ENCODE measurements around the gene SEMA3A. TPM values are rescaled to one million over a fixed set of nuclear protein-coding genes. Genes with fewer than 3 reads are reported as not detected.

The SEMA3A gene
- total and polyA plus RNA-seq, 4 experiments from 2014 or later, result 0.26 to 0.78 (median 0.38) TPM; not detected in 1

DNA sequence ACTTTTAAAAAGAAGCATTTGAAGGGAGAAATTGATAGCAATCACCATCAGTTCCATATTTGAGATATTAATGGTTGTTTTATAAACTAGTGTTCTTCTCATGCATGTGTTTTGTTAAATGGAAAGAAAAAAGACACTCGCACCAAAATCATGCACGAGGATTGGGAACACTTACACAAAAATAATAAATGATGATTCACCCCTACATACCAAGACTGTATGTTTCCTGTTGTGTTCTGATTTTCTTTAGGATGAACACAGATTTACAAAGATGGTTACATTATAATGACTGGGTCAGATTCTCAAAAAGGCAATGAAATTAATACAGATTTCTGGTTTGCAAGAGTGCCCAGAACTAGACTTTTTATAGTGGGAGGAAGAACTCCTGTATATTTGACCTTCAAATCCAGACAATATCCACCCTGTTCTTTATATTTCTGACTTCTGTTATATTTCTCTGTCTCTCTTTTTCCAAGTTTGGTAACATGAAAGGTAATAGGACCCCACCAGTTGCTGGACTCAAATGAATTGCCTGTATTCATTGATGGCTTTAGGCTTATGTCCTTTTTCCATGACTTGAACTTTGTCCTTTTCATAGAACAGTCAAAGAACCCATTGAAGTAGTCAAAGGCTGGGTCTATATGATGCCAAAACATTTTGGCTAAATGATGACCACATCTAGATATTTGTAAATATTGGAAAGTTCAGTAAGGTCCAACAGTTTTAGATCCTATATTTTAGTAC is 54.4 kb downstream of the SEMA3A start:
- Histone ChIP-seq H3K27me3 (ENCODE audit: insufficient read depth, low read length) (no peaks in the 10 kb centered on the region), H3K36me3 (ENCODE audit: insufficient read depth, low read length) (no peaks in the 10 kb centered on the region), H3K9me3 (ENCODE audit: control insufficient read depth in 1 of 2, low read length in 2 of 2) (no peaks in the 10 kb centered on the region), H3K4me1 (ENCODE audit: insufficient read depth, low read length) (no peaks in the 10 kb centered on the region), H3K4me3 (ENCODE audit: low read length in 2 of 2) (no peak overlapping the region), H3K27ac (ENCODE audit: low read depth, low read length) (no peak overlapping the region)
- Mint-ChIP-seq H3K36me3 (no peaks in the 10 kb centered on the region), H3K4me1 (no peaks in the 10 kb centered on the region), H3K9me3 (peaks cover 0 to 6% (median 3%) of the 10 kb centered on the region in 8 donors), H3K4me3 (no peak overlapping the region), H3K27me3 (no peaks in the 10 kb centered on the region), H3K27ac (no peak overlapping the region)
- ChIA-PET POLR2A (ENCODE audit: partially characterized antibody) (no interaction called here), CTCF (ENCODE audit: partially characterized antibody) (no interaction called here)
- DNase-seq, result no peak
- intact Hi-C loops (cut with micrococcal nuclease), result no loop called here

DNA sequence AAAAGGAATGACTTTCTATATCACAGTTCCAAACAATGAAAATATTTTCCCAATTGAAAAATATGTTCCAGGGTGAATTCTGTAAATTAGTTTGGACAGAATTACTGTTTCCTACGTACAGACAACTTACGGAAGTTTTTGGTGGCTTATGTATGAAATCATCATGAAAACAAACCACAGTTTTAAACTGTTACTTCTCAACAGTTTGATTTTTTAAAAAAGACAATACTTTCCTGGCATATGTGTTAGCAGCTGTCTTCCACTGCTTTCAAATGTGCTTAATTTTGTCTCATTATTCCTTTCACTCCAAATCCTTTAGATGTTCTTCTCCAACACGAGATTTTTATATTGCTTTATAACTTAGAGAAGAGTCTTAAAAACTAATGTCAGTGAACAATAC is 56.2 kb downstream of the SEMA3A start:
- Mint-ChIP-seq H3K27ac (no peak overlapping the region), H3K4me1 (no peaks in the 10 kb centered on the region), H3K4me3 (no peak overlapping the region), H3K27me3 (no peaks in the 10 kb centered on the region), H3K9me3 (peaks cover 0 to 9% (median 3%) of the 10 kb centered on the region in 8 donors), H3K36me3 (no peaks in the 10 kb centered on the region)
- no peaks in the 10 kb centered on the region for H3K36me3 ChIP-seq (ENCODE audit: insufficient read depth, low read length)
- POLR2A ChIA-PET (ENCODE audit: partially characterized antibody), result no interaction called here
- intact Hi-C loops (cut with micrococcal nuclease), result no loop called here
- H3K4me3 ChIP-seq (ENCODE audit: low read length in 2 of 2), result no peak overlapping the region
- H3K9me3 ChIP-seq (ENCODE audit: control insufficient read depth in 1 of 2, low read length in 2 of 2), result no peaks in the 10 kb centered on the region
- H3K27ac ChIP-seq (ENCODE audit: low read depth, low read length), result no peak overlapping the region
- H3K4me1 ChIP-seq (ENCODE audit: insufficient read depth, low read length), result no peaks in the 10 kb centered on the region
- H3K27me3 ChIP-seq (ENCODE audit: insufficient read depth, low read length), result no peaks in the 10 kb centered on the region
- CTCF ChIA-PET (ENCODE audit: partially characterized antibody), result no interaction called here
- DNase-seq, result no peak

DNA sequence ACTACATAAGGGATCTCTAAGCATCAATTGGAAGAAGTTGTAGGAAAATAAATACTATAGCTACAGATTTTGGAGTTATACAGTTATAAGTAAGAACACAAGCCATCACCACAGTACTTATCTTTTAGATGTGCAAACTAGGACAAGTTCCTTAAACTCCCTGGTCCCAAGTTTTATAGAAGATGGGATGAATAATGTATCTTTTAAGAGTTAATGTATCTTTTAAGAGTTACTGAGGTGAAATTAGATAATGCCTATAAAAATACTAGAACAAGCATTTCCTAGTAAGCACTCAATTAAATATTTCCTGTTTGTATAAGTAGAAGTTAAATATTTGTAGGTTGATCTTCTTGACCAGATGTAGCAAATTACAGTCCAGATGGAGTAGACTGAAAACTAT is 56.8 kb downstream of the SEMA3A start:
- Mint-ChIP-seq H3K4me3 (no peak overlapping the region), H3K27ac (no peak overlapping the region), H3K27me3 (no peaks in the 10 kb centered on the region), H3K36me3 (no peaks in the 10 kb centered on the region), H3K9me3 (peaks cover 0 to 9% (median 3%) of the 10 kb centered on the region in 8 donors), H3K4me1 (no peaks in the 10 kb centered on the region)
- no peak overlapping the region for H3K4me3 ChIP-seq (ENCODE audit: low read length in 2 of 2)
- no peaks in the 10 kb centered on the region for H3K27me3 ChIP-seq (ENCODE audit: insufficient read depth, low read length)
- ChIA-PET CTCF (ENCODE audit: partially characterized antibody) (no interaction called here), POLR2A (ENCODE audit: partially characterized antibody) (no interaction called here)
- no peaks in the 10 kb centered on the region for H3K36me3 ChIP-seq (ENCODE audit: insufficient read depth, low read length)
- no peak for DNase-seq
- no peaks in the 10 kb centered on the region for H3K9me3 ChIP-seq (ENCODE audit: control insufficient read depth in 1 of 2, low read length in 2 of 2)
- no peaks in the 10 kb centered on the region for H3K4me1 ChIP-seq (ENCODE audit: insufficient read depth, low read length)
- intact Hi-C loops (cut with micrococcal nuclease), result no loop called here
- no peak overlapping the region for H3K27ac ChIP-seq (ENCODE audit: low read depth, low read length)

DNA sequence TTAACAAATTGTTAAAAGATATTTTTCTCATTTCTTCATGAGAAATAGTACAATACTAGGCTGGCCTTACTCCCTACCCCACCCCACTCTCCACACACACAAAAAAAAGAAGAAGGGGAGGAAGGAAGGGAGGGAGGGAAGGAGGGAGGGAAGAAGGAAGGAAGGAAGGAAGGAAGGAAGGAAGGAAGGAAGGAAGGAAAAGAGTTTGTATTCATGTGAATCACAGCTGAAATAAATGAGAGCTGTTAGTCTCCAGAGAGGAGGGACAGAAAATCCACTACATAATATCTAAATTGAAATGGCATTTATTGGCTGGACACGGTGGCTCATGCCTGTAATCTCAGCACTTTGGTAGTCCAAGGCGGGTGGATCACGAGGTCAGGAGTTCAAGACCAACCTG is 57.8 kb downstream of the SEMA3A start:
- H3K4me1 Mint-ChIP-seq, result no peaks in the 10 kb centered on the region
- H3K36me3 Mint-ChIP-seq, result no peaks in the 10 kb centered on the region
- no peak overlapping the region for H3K27ac Mint-ChIP-seq
- H3K36me3 ChIP-seq (ENCODE audit: insufficient read depth, low read length), result no peaks in the 10 kb centered on the region
- intact Hi-C loops (cut with micrococcal nuclease), result no loop called here
- POLR2A ChIA-PET (ENCODE audit: partially characterized antibody), result no interaction called here
- no peak overlapping the region for H3K27ac ChIP-seq (ENCODE audit: low read depth, low read length)
- no peaks in the 10 kb centered on the region for H3K9me3 ChIP-seq (ENCODE audit: control insufficient read depth in 1 of 2, low read length in 2 of 2)
- H3K4me3 ChIP-seq (ENCODE audit: low read length in 2 of 2), result no peak overlapping the region
- H3K4me3 Mint-ChIP-seq, result no peak overlapping the region
- no peaks in the 10 kb centered on the region for H3K27me3 Mint-ChIP-seq
- peaks cover 0 to 9% (median 2%) of the 10 kb centered on the region in 8 donors for H3K9me3 Mint-ChIP-seq
- no peak for DNase-seq
- H3K4me1 ChIP-seq (ENCODE audit: insufficient read depth, low read length), result no peaks in the 10 kb centered on the region
- H3K27me3 ChIP-seq (ENCODE audit: insufficient read depth, low read length), result no peaks in the 10 kb centered on the region
- CTCF ChIA-PET (ENCODE audit: partially characterized antibody), result no interaction called here

DNA sequence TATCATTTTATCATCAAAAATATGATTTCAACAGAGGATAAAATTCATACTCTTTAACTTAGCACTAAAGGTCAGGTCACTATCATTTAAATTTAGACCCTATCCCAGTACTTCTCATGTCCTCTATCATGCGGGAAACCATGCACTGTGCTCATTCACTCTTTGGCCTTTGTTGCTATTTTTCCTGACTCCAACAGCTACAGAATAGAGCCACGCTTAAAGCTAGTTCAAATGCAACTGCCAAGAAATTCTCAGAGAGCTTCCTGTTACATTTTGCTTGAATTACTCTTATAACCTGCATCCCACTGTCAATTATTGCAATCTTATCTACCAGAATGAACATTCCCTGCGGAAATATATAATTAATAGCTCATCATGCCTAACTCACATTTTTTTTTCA is 58.3 kb downstream of the SEMA3A start:
- no peaks in the 10 kb centered on the region for H3K4me1 Mint-ChIP-seq
- DNase-seq, result no peak
- H3K9me3 ChIP-seq (ENCODE audit: control insufficient read depth in 1 of 2, low read length in 2 of 2), result no peaks in the 10 kb centered on the region
- intact Hi-C loops (cut with micrococcal nuclease), result no loop called here
- H3K9me3 Mint-ChIP-seq, result peaks cover 0 to 9% (median 0%) of the 10 kb centered on the region in 8 donors
- no peak overlapping the region for H3K27ac ChIP-seq (ENCODE audit: low read depth, low read length)
- no peaks in the 10 kb centered on the region for H3K36me3 Mint-ChIP-seq
- H3K4me3 ChIP-seq (ENCODE audit: low read length in 2 of 2), result no peak overlapping the region
- no peaks in the 10 kb centered on the region for H3K4me1 ChIP-seq (ENCODE audit: insufficient read depth, low read length)
- ChIA-PET POLR2A (ENCODE audit: partially characterized antibody) (no interaction called here), CTCF (ENCODE audit: partially characterized antibody) (no interaction called here)
- H3K36me3 ChIP-seq (ENCODE audit: insufficient read depth, low read length), result no peaks in the 10 kb centered on the region
- H3K27me3 ChIP-seq (ENCODE audit: insufficient read depth, low read length), result no peaks in the 10 kb centered on the region
- no peak overlapping the region for H3K27ac Mint-ChIP-seq
- no peak overlapping the region for H3K4me3 Mint-ChIP-seq
- H3K27me3 Mint-ChIP-seq, result no peaks in the 10 kb centered on the region

DNA sequence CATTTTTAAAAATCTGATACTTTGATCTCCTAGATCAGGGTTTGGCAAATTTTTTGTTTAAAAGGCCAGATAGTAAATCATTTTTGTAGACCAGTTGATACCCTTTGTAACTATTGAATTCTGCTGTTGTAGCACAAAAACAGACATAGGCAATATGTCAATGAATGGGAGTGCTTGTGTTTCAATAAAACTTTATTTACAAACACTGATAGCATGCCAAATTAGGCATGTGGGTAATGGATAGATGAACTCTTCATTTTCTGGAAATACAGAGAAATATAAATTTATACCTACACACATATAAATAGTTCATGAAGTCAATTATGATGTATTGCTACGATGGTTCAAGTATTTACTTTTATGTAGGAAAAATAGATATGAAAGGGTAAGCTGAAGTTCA is 60.4 kb downstream of the SEMA3A start:
- no peaks in the 10 kb centered on the region for H3K4me1 ChIP-seq (ENCODE audit: insufficient read depth, low read length)
- DNase-seq, result no peak
- intact Hi-C loops (cut with micrococcal nuclease), result no loop called here
- H3K27ac Mint-ChIP-seq, result no peak overlapping the region
- no peaks in the 10 kb centered on the region for H3K4me1 Mint-ChIP-seq
- no peaks in the 10 kb centered on the region for H3K36me3 Mint-ChIP-seq
- H3K27me3 Mint-ChIP-seq, result no peaks in the 10 kb centered on the region
- H3K27ac ChIP-seq (ENCODE audit: low read depth, low read length), result no peak overlapping the region
- no peaks in the 10 kb centered on the region for H3K9me3 ChIP-seq (ENCODE audit: control insufficient read depth in 1 of 2, low read length in 2 of 2)
- no peak overlapping the region for H3K4me3 Mint-ChIP-seq
- no peaks in the 10 kb centered on the region for H3K27me3 ChIP-seq (ENCODE audit: insufficient read depth, low read length)
- ChIA-PET POLR2A (ENCODE audit: partially characterized antibody) (no interaction called here), CTCF (ENCODE audit: partially characterized antibody) (no interaction called here)
- no peak overlapping the region for H3K4me3 ChIP-seq (ENCODE audit: low read length in 2 of 2)
- H3K9me3 Mint-ChIP-seq, result peaks cover 0 to 9% (median 2%) of the 10 kb centered on the region in 8 donors
- H3K36me3 ChIP-seq (ENCODE audit: insufficient read depth, low read length), result no peaks in the 10 kb centered on the region

DNA sequence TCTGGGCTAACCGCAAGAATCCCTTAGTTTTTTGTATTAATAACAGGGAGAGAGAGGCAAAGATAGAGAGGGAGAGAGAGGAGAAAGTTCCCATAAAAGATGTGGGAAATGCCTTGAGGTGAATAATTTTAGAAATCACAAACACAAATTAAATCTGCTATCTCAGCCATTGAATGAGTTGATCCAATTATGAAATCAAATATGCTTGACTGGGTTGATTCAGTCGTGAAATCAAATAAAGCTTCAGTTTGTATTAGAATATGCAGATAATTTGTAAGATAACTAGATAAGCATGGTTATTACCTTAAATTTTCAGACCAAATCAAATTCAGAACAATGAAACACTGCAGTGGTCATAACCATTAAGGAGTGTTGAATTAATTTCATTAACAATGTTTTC is 68.9 kb downstream of the SEMA3A start:
- H3K27ac Mint-ChIP-seq, result no peak overlapping the region
- Histone ChIP-seq H3K27me3 (ENCODE audit: insufficient read depth, low read length) (no peaks in the 10 kb centered on the region), H3K36me3 (ENCODE audit: insufficient read depth, low read length) (no peaks in the 10 kb centered on the region), H3K4me1 (ENCODE audit: insufficient read depth, low read length) (no peaks in the 10 kb centered on the region), H3K9me3 (ENCODE audit: control insufficient read depth in 1 of 2, low read length in 2 of 2) (no peaks in the 10 kb centered on the region), H3K27ac (ENCODE audit: low read depth, low read length) (no peak overlapping the region), H3K4me3 (ENCODE audit: low read length in 2 of 2) (no peak overlapping the region)
- no peak for DNase-seq
- CTCF ChIA-PET (ENCODE audit: partially characterized antibody), result no interaction called here
- intact Hi-C loops (cut with micrococcal nuclease), result no loop called here
- H3K36me3 Mint-ChIP-seq, result no peaks in the 10 kb centered on the region
- no peak overlapping the region for H3K4me3 Mint-ChIP-seq
- H3K4me1 Mint-ChIP-seq, result no peaks in the 10 kb centered on the region
- H3K9me3 Mint-ChIP-seq, result peaks cover 0 to 6% (median 1%) of the 10 kb centered on the region in 8 donors
- H3K27me3 Mint-ChIP-seq, result no peaks in the 10 kb centered on the region
- POLR2A ChIA-PET (ENCODE audit: partially characterized antibody), result no interaction called here

Measured in CD4-positive, alpha-beta memory T cell (primary cell).